ENCODE data around the gene RABEP1. TPM values are rescaled to one million over a fixed set of nuclear protein-coding genes. Genes with fewer than 3 reads are reported as not detected.

Gene RABEP1
- total RNA-seq, 2 experiments from 2014 or later: 27.4 to 31.8 TPM

DNA sequence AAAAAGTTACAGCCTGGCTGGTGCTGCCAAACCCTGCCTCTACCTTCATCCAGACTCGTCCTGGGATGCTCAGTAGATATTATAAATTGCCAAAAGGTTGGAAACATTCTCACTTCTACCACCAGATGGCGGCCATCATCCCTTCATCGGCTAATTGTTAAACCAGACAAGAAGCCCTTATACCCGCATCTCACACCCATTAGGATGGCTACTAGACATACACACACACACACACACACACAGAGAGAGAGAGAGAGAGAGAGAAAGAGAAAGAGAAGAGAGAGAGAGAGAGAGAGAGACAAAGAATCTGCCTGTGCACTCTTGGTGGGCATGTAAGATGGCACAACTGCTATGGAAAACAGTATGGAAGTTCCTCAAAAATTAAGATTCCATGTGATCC lies 32.5 kb upstream of the RABEP1 start:
- no peaks in the 10 kb centered on the region for H3K9me3 Mint-ChIP-seq
- H3K27ac Mint-ChIP-seq: peak overlapping the region; percentile 42
- POLR2A ChIA-PET: interaction anchor here (0.6 to 0.7 kb wide), 2 partner anchors 40 to 48 kb away, joined by 3 to 4 read pairs; no protein-coding TSS in a partner anchor
- H3K4me1 Mint-ChIP-seq (ENCODE audit: low read depth): peaks cover 6% of the 10 kb centered on the region
- peak; percentile 66 for TF ChIP-seq CTCF (IDR thresholded peaks at IDR 0.05)
- Histone ChIP-seq H3K27ac (ENCODE audit: low read depth in 1 of 2, low read length in 2 of 2) (no peak overlapping the region), H3K4me3 (ENCODE audit: low read length) (no peak overlapping the region), H3K9me3 (ENCODE audit: control insufficient read depth in 1 of 2, insufficient read depth in 1 of 2, low read length in 2 of 2) (no peaks in the 10 kb centered on the region), H3K27me3 (ENCODE audit: control insufficient read depth in 1 of 2, insufficient read depth in 2 of 2, low read length in 2 of 2) (no peaks in the 10 kb centered on the region), H3K4me1 (ENCODE audit: insufficient read depth, low read length) (peaks cover 11% of the 10 kb centered on the region), H3K36me3 (ENCODE audit: insufficient read depth, low read length) (no peaks in the 10 kb centered on the region)
- CTCF ChIA-PET: interaction anchor here (0.7 to 1.4 kb wide), 4 partner anchors 23 to 712 kb away, joined by 3 read pairs; no protein-coding TSS in a partner anchor
- intact Hi-C loops (cut with DNase I, micrococcal nuclease): loop anchor here (1.0 to 10.0 kb wide), 6 partner anchors 33 to 1175 kb away; partner anchors contain the start of genes C1QBP (in 2 of the 2) and RABEP1 (in 1 of the 2)
- peak overlapping the region; percentile 34 for H3K4me3 Mint-ChIP-seq
- no peaks in the 10 kb centered on the region for H3K36me3 Mint-ChIP-seq (ENCODE audit: low read depth)
- H3K27me3 Mint-ChIP-seq: no peaks in the 10 kb centered on the region
- ATAC-seq (ENCODE audit: poor library complexity) (peak; percentile 94), DNase-seq (peak; percentile 26 to 83 (median 54))

DNA sequence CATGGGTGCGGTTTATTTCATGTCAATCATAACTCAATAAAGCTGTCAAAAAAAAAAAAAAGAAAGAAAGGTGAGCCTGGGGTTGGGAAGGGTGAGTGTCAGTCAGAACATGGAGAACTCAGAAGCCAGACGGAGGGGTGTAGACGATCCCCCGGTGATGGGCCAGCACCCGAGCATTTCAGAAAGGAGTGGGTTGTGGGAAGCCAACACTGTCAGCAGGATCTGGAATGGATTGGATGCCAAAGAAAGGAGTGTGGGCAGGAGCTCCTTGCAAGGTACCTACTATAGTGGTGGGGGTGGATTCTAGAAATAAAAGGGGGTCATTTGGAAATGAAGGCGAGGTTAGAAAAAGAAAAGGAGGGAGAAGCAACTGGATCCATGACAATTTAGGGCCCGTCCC lies 27.7 kb upstream of the RABEP1 start:
- no peak for ATAC-seq (ENCODE audit: poor library complexity)
- H3K27ac Mint-ChIP-seq: no peak overlapping the region
- no peaks in the 10 kb centered on the region for H3K27me3 Mint-ChIP-seq
- Histone ChIP-seq H3K27ac (ENCODE audit: low read depth in 1 of 2, low read length in 2 of 2) (no peak overlapping the region), H3K36me3 (ENCODE audit: insufficient read depth, low read length) (no peaks in the 10 kb centered on the region), H3K9me3 (ENCODE audit: control insufficient read depth in 1 of 2, insufficient read depth in 1 of 2, low read length in 2 of 2) (no peaks in the 10 kb centered on the region), H3K27me3 (ENCODE audit: control insufficient read depth in 1 of 2, insufficient read depth in 2 of 2, low read length in 2 of 2) (no peaks in the 10 kb centered on the region), H3K4me1 (ENCODE audit: insufficient read depth, low read length) (peaks cover 12% of the 10 kb centered on the region), H3K4me3 (ENCODE audit: low read length) (no peak overlapping the region)
- ChIA-PET CTCF (interaction anchor here (1.1 kb wide), 1 partner anchor 16 kb away, joined by 3 read pairs; no protein-coding TSS in a partner anchor), POLR2A (no interaction called here)
- DNase-seq: no peak
- H3K4me1 Mint-ChIP-seq (ENCODE audit: low read depth): peaks cover 13% of the 10 kb centered on the region
- no peaks in the 10 kb centered on the region for H3K9me3 Mint-ChIP-seq
- H3K36me3 Mint-ChIP-seq (ENCODE audit: low read depth): no peaks in the 10 kb centered on the region
- intact Hi-C loops (cut with DNase I, micrococcal nuclease): loop anchor here in 1 of 2 experiments (5.0 kb wide), 1 partner anchor 1168 kb away; no protein-coding TSS in a partner anchor
- no peak overlapping the region for H3K4me3 Mint-ChIP-seq
- no peak for TF ChIP-seq CTCF (IDR thresholded peaks at IDR 0.05)

DNA sequence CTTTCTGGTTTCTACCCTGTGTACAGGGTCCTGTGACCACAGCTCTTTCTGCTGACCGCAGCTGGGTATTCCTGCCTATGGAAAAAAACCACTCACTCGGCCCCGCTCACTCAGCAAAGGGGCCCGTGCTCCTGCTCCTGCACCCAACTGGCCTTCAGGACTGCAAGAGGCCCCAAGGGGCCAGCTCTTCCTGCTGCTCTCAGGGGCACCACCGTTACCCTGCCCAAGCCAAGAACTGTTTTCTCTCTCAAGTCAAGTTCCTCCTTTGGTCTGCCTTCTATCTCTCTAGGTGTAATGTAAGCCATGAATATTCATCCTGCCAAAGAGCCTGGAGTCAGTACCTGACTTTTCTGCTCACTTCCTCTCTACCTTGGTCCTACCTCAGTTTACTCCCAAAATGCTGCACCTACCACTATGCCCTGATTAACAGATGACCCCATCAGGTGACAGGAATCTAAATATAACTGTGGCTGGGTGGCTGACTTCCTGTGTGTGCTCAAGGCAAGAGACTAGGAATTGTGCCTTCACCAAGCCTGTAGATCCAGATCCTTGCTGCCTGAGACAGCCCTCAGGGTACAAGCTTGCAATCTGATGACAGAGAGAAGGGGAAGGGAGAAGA lies 27.1 kb upstream of the RABEP1 start:
- intact Hi-C loops (cut with DNase I, micrococcal nuclease): loop anchor here in 1 of 2 experiments (5.0 kb wide), 1 partner anchor 1167 kb away; no protein-coding TSS in a partner anchor
- peaks cover 8% of the 10 kb centered on the region for H3K4me1 ChIP-seq (ENCODE audit: insufficient read depth, low read length)

More for the DNA sequence above, 27.1 kb upstream of the RABEP1 start:
- ATAC-seq (ENCODE audit: poor library complexity) (no peak), DNase-seq (no peak)
- H3K36me3 Mint-ChIP-seq (ENCODE audit: low read depth): no peaks in the 10 kb centered on the region
- H3K27me3 Mint-ChIP-seq: no peaks in the 10 kb centered on the region
- Histone ChIP-seq H3K36me3 (ENCODE audit: insufficient read depth, low read length) (no peaks in the 10 kb centered on the region), H3K27ac (ENCODE audit: low read depth in 1 of 2, low read length in 2 of 2) (no peak overlapping the region), H3K27me3 (ENCODE audit: control insufficient read depth in 1 of 2, insufficient read depth in 2 of 2, low read length in 2 of 2) (no peaks in the 10 kb centered on the region), H3K9me3 (ENCODE audit: control insufficient read depth in 1 of 2, insufficient read depth in 1 of 2, low read length in 2 of 2) (no peaks in the 10 kb centered on the region), H3K4me3 (ENCODE audit: low read length) (no peak overlapping the region)
- CTCF ChIA-PET: interaction anchor here (1.1 kb wide), 1 partner anchor 17 kb away, joined by 3 read pairs; no protein-coding TSS in a partner anchor
- peaks cover 8% of the 10 kb centered on the region for H3K4me1 Mint-ChIP-seq (ENCODE audit: low read depth)
- TF ChIP-seq CTCF (IDR thresholded peaks at IDR 0.05): no peak
- no peak overlapping the region for H3K27ac Mint-ChIP-seq
- H3K9me3 Mint-ChIP-seq: no peaks in the 10 kb centered on the region
- no peak overlapping the region for H3K4me3 Mint-ChIP-seq
- POLR2A ChIA-PET: no interaction called here
